Central memory CD4-positive, alpha-beta T cell (primary cell): ENCODE measurements around the gene TTC39B.

Source experiments
- DNase-seq: peaks from one replicate; pipeline ENCODE4 v3.0.0; 2022

Gene TTC39B

DNA sequence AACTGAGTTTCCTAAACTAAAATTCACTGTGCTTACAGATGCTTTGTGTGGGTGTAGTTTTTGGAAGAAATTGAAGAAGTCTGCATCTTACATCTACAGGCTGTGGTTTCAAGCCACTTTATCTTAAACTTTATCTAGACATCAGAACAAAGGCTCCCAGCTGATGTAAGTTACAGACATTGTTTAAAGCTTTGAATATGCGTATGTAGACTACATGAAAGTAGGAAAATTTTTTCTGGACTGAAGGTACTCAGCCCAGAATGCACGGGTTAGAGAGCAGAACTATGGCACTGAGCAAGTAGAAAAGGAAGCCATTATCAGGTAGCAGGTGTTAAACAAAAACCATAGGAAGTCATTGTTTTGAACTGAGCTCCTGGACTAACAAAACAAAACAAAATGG is 185.4 kb downstream of the TTC39B start:
- DNase-seq, result peak; percentile 27

DNA sequence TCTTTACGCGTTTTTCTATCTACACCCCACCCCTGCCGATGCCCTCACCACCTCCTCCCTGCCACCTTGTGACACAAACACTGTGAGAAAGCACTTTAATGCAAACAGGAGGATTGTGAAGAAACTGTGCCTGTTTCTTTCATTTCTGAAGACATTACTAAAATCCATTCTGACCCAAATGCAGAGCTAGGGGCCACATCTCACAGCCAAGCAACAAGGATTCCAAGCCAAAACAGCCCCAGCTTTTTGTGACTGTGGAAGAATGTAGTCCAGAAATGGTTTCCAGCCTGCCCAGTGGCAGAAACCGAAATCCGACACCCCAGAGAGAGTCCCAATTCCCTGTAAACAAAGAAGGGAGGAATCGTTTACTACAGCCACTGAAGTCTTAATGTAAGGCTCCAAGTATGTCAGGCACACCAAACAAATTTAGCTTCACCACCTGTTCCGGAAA is 190.9 kb downstream of the TTC39B start:
- no peak for DNase-seq

DNA sequence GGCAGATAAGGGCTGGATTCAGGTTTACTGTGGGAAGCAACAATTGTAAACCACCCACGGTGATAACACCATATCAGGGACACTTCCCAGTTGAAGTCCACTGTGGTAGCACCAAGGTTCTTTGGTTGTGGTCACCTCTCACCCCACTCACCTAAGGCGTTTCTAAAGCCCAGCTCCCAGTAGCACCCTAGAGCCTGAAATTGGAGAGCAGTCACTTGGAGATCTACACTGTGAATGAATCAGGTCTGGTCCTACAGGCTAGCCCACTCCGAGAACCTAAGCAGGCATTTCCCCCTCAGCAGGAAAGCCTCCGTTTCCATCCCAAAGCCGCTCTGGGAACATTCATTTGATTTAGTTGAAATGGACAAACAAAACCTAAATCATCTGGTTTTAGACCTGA is 191.3 kb downstream of the TTC39B start:
- no peak for DNase-seq

DNA sequence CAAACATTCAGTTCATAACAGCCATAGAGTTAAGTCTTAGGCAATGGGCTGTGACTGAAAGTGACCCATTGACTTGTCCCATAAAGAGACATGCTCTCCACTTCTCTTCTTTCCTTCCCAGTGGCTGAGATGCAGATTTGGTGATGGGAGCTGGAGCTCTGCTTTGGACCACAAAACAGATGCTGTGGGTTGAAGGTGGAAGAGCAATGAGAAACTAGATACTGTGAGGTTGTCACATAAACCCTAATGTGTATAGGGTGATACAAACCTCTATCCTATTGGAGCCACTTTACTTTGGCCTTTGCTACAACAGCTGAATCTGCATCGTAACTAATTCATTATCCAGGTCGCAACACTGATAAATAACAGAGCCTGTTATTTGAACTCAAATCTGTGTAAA is 192.0 kb downstream of the TTC39B start:
- DNase-seq, result no peak
